ENCODE measurements around the gene ANLN. TPM values are rescaled to one million over a fixed set of nuclear protein-coding genes. Genes with fewer than 3 reads are reported as not detected.
A peak's percentile ranks its signal among the peaks of the same experiment; 100 is the strongest.
"Not testable (repeated sequence)": the region's sequence is repeated elsewhere in the genome, so short reads cannot be mapped to it uniquely, and the experiment has no call there.

The ANLN gene
- total and polyA plus RNA-seq, 9 of the 15 experiments (the other 6 are each of a cell fraction or from before 2014, with no cell fraction given), result 18.1 to 66.2 (median 38.7) TPM

DNA sequence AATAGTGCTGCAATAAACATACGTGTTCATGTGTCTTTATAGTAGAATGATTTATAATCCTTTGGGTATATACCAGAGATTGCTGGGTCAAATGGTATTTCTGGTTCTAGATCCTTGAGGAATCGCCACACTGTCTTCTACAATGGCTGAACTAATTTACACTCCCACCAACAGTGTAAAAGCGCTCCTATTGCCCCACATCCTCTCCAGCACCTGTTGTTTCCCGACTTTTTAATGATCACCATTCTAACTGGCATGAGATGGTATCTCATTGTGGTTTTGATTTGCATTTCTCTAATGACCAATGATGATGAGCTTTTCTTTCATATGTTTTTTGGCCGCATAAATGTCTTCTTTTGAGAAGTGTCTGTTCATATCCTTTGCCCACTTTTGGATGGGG, 99.0 kb downstream of the ANLN start:
- in situ Hi-C loops (cut with MboI); H3K36me3 ChIP-seq (ENCODE audit: control insufficient read depth, insufficient read depth, low read length); H3K79me2 ChIP-seq (ENCODE audit: control insufficient read depth, insufficient read depth, low read length); FAIRE-seq; POLR2A ChIA-PET; H3K4me3 ChIP-seq; H4K20me1 ChIP-seq (replicated peaks; ENCODE audit: control insufficient read depth, insufficient read depth, low read length); H3K27ac ChIP-seq (ENCODE audit: extremely low read depth, low read depth, low read length); H3K9me3 ChIP-seq (replicated peaks; ENCODE audit: control insufficient read depth, insufficient read depth, low read depth, low read length); ATAC-seq; H2AFZ ChIP-seq (ENCODE audit: low read depth, low read length); H3K9ac ChIP-seq (ENCODE audit: insufficient read depth in 1 of 2, low read depth in 2 of 2, low read length in 2 of 2); H3K9me1 ChIP-seq (ENCODE audit: control insufficient read depth, insufficient read depth, low read length); H3K27me3 ChIP-seq (ENCODE audit: control insufficient read depth in 2 of 2, insufficient read depth in 2 of 2, low read length in 2 of 2); BruUV-seq (replicated peaks); H3K4me1 ChIP-seq (replicated peaks in 1 of 2; ENCODE audit: control insufficient read depth in 2 of 2, insufficient read depth in 2 of 2, low read length in 2 of 2); H3K4me2 ChIP-seq (ENCODE audit: insufficient read depth, low read length); DNase-seq (ENCODE audit: extremely low read depth in 1 of 4, low spot score in 3 of 4): not testable (repeated sequence)
- WGBS (ENCODE audit: insufficient coverage, low coverage, missing lambda C conversion rate), result 1% methylated on average over 5 of the region's 5 CpGs
- TF ChIP-seq ZNF184 (CRISPR knock-in tag; IDR thresholded peaks at IDR 0.05) (peak; percentile 71; the same call in 1 of the 2 replicates), ZNF146 (CRISPR knock-in tag; IDR thresholded peaks at IDR 0.05; ENCODE audit: unreplicated experiment) (peak; percentile 4)
- intact Hi-C loops (cut with micrococcal nuclease), result loop anchor here (5.0 kb wide), 3 partner anchors 196 to 709 kb away; no protein-coding TSS in a partner anchor
- CTCF ChIA-PET (ENCODE audit: low intra/inter-chr PET ratio), result interaction anchor here (0.6 kb wide), 2 partner anchors 33 to 1314 kb away, joined by 4 to 5 read pairs; no protein-coding TSS in a partner anchor

DNA sequence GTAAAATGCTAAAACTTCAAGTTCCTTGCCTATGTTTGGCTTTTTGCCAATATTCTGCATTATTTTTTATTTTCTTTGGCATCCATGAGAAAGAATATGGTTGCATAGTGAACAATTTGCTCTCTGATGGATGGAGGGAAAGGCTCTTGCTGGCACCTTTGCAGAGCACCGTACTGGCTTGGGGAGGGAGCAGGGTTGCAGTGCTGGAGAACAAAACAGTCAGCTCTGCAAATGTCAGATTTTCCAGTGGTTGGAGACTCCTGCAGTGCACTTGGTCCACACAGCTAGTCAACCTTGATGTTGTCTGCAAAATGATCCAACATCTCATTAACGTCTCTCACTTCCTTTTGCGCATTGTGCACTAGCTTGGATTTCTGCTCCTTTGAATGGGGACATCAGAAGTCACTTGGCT, 100.8 kb downstream of the ANLN start:
- Histone ChIP-seq H2AFZ (ENCODE audit: low read depth, low read length) (no peak overlapping the region), H3K4me2 (ENCODE audit: insufficient read depth, low read length) (no peak overlapping the region), H3K79me2 (ENCODE audit: control insufficient read depth, insufficient read depth, low read length) (no peaks in the 10 kb centered on the region), H4K20me1 (replicated peaks; ENCODE audit: control insufficient read depth, insufficient read depth, low read length) (no peaks in the 10 kb centered on the region), H3K9ac (ENCODE audit: insufficient read depth in 1 of 2, low read depth in 2 of 2, low read length in 2 of 2) (no peak overlapping the region), H3K9me3 (replicated peaks; ENCODE audit: control insufficient read depth, insufficient read depth, low read depth, low read length) (no peaks in the 10 kb centered on the region), H3K9me1 (ENCODE audit: control insufficient read depth, insufficient read depth, low read length) (no peaks in the 10 kb centered on the region), H3K4me3 (no peak overlapping the region), H3K4me1 (replicated peaks in 1 of 2; ENCODE audit: control insufficient read depth in 2 of 2, insufficient read depth in 2 of 2, low read length in 2 of 2) (no peaks in the 10 kb centered on the region), H3K27ac (ENCODE audit: extremely low read depth, low read depth, low read length) (no peak overlapping the region), H3K36me3 (ENCODE audit: control insufficient read depth, insufficient read depth, low read length) (no peaks in the 10 kb centered on the region), H3K27me3 (ENCODE audit: control insufficient read depth in 2 of 2, insufficient read depth in 2 of 2, low read length in 2 of 2) (0 out of 5 replicates have a peak, but pooled peaks cover 4 to 6% of the 10 kb centered on the region in 2 experiments)
- in situ Hi-C loops (cut with MboI) (no loop called here), intact Hi-C loops (cut with micrococcal nuclease) (no loop called here)
- BruUV-seq (replicated peaks), result no TSS peak
- TF ChIP-seq NFIC (IDR thresholded peaks at IDR 0.05), result peak; percentile 87
- peak; percentile 40; the same call in 1 of the 2 replicates for TF ChIP-seq NFIX (CRISPR knock-in tag; IDR thresholded peaks at IDR 0.05; ENCODE audit: low read depth)
- no peak for TF ChIP-seq ZNF124 (CRISPR knock-in tag; IDR thresholded peaks at IDR 0.05)
- no peak for TF ChIP-seq ZNF175 (CRISPR knock-in tag; IDR thresholded peaks at IDR 0.05; ENCODE audit: low read depth)
- no peak for DNase-seq (ENCODE audit: extremely low read depth in 1 of 4, low spot score in 3 of 4)
- ATAC-seq, result no peak
- CTCF ChIA-PET (ENCODE audit: low intra/inter-chr PET ratio), result no interaction called here
- FAIRE-seq, result no peak
- WGBS (ENCODE audit: insufficient coverage, low coverage, missing lambda C conversion rate), result 2% methylated on average over 3 of the region's 3 CpGs
- POLR2A ChIA-PET, result interaction anchor here (0.6 to 1.7 kb wide), 6 partner anchors 8 to 692 kb away, joined by 3 to 5 read pairs (median 3); no protein-coding TSS in a partner anchor
